Measurements from ENCODE around the gene NRP1.

- TF ChIP-seq CTCF (IDR thresholded peaks at IDR 0.05 in 8 of 11, conservative IDR thresholded peaks at IDR 0.05 in 3 of 11) (no peak), POLR2A (IDR thresholded peaks at IDR 0.05) (no peak)
These were observed 133.2 kb downstream of the NRP1 start for GRCh38 chr10:33201056-33201780.

All from spleen (tissue), 7 donors.